KOPT-K1 (cell line): ENCODE measurements around the gene PDZD7.
A peak's percentile ranks its signal among the peaks of the same experiment; 100 is the strongest.

Source experiments
- H3K27ac ChIP-seq: fragments of 200-600 bp; sonication (generic); 2 replicates; pipeline ENCODE4 v1.5.1; 2016; ENCODE audit warnings: antibody characterized with exemption, mild to moderate bottlenecking, low read depth, low read length; ENCODE audit not compliant: poor library complexity, severe bottlenecking
- H3K36me3 ChIP-seq: fragments of 200-600 bp; sonication (generic); 2 replicates; pipeline ENCODE4 v1.5.1; 2017; ENCODE audit warnings: antibody characterized with exemption, mild to moderate bottlenecking, low read length, moderate library complexity; ENCODE audit not compliant: insufficient read depth
- H3K9me3 ChIP-seq: fragments of 200-600 bp; sonication (generic); 2 replicates; pipeline ENCODE4 v1.5.1; 2017; ENCODE audit warnings: antibody characterized with exemption, low read length, mild to moderate bottlenecking; ENCODE audit not compliant: insufficient read depth, poor library complexity, severe bottlenecking

PDZD7 gene

GRCh38 chr10:101064415-101065030 lies 33.6 kb upstream of the PDZD7 start:
- Histone ChIP-seq H3K9me3 (no peaks in the 10 kb centered on the region), H3K27ac (no peak overlapping the region)

GRCh38 chr10:101063548-101064414 lies 32.9 kb upstream of the PDZD7 start:
- Histone ChIP-seq H3K36me3 (no peaks in the 10 kb centered on the region; the same call in 1 of the 2 replicates), H3K27ac (no peak overlapping the region), H3K9me3 (no peaks in the 10 kb centered on the region)

More at GRCh38 chr10:101064415-101065030, 33.6 kb upstream of the PDZD7 start:
- no peaks in the 10 kb centered on the region for H3K36me3 ChIP-seq

DNA sequence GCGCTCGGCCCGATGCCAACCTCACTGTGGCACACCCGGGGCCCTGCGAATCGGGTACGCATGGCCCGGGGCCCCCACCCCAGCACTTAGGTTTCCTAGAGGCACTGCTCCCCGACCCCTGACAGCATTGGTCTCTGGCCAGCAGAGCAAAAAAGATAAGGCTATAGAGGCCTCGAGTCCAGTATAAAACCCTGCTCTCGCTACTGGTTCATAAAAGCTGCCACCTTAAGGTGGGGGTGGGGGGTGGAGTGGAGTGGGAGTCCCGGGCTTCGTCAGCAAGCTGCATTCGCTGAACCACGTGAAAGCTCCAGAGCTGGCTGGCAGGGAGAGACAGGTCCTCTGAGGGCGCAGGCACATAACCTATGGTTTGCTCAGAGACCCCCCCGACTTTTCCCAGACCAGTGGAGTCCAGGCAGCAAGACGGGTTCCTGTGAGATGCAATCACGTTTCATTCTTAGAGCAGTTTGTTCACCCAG lies 32.2 kb upstream of the PDZD7 start:
- H3K9me3 ChIP-seq, result no peaks in the 10 kb centered on the region
- no peak overlapping the region for H3K27ac ChIP-seq
- H3K36me3 ChIP-seq, result no peaks in the 10 kb centered on the region; the same call in 1 of the 2 replicates

DNA sequence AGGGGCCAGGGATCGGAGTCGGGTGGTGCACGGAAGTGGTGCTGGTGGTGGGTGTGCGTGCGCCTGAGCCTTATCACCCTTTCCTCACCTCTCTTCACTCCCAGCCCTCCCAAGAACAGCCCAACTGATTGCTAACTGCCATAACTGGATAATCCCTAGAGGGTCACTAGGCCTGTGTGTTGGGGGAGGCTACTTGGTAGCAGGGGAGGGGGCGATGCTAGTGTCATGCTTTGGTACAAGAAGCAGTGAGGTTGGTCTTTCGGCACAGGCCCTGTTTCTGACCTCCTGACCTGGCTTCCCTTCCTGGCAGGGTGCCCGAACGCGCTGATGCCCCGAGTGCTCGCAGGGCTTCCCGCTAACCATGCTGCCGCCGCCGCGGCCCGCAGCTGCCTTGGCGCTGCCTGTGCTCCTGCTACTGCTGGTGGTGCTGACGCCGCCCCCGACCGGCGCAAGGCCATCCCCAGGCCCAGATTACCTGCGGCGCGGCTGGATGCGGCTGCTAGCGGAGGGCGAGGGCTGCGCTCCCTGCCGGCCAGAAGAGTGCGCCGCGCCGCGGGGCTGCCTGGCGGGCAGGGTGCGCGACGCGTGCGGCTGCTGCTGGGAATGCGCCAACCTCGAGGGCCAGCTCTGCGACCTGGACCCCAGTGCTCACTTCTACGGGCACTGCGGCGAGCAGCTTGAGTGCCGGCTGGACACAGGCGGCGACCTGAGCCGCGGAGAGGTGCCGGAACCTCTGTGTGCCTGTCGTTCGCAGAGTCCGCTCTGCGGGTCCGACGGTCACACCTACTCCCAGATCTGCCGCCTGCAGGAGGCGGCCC lies 31.5 kb upstream of the PDZD7 start:
- Histone ChIP-seq H3K9me3 (no peaks in the 10 kb centered on the region), H3K27ac (no peak overlapping the region), H3K36me3 (peaks cover 6% of the 10 kb centered on the region)

DNA sequence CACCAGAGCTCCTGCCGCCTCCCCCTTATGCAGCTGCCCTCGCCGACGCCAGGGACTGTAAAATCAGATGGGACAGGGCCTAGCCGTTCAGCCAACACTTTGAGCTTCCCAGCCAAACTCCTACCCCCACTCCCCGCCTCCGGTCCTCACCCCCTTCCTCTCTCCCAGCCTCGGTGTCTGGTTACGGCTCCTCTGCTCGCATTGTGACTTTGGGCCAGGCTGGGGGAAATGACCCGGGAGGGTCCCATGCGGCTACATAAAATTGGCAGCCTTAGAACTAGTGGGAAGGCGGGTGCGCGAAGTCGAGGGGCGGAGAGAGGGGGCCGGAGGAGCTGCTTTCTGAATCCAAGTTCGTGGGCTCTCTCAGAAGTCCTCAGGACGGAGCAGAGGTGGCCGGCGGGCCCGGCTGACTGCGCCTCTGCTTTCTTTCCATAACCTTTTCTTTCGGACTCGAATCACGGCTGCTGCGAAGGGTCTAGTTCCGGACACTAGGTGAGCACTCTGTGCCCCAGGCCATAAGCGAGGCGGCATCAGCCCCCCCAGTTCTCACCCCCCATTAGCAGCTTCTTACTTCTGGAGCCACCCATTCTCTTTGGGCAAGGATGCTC lies 30.8 kb upstream of the PDZD7 start, which contains the start of gene KAZALD1:
Gene KAZALD1, plus strand, starts transcription at position 366 of the 608 bp plus-strand sequence. CDS start 604 bp downstream, outside the sequence.
- peak within 1 kb of the TSS; percentile 99 for H3K27ac ChIP-seq
- peaks cover 14% of the 10 kb centered on the region for H3K36me3 ChIP-seq
- H3K9me3 ChIP-seq, result no peaks in the 10 kb centered on the region

- Histone ChIP-seq H3K36me3 (peaks cover 20% of the 10 kb centered on the region), H3K27ac (peak overlapping the region; percentile 99), H3K9me3 (no peaks in the 10 kb centered on the region)
These were observed 30.2 kb upstream of the PDZD7 start for GRCh38 chr10:101060951-101061623.

DNA sequence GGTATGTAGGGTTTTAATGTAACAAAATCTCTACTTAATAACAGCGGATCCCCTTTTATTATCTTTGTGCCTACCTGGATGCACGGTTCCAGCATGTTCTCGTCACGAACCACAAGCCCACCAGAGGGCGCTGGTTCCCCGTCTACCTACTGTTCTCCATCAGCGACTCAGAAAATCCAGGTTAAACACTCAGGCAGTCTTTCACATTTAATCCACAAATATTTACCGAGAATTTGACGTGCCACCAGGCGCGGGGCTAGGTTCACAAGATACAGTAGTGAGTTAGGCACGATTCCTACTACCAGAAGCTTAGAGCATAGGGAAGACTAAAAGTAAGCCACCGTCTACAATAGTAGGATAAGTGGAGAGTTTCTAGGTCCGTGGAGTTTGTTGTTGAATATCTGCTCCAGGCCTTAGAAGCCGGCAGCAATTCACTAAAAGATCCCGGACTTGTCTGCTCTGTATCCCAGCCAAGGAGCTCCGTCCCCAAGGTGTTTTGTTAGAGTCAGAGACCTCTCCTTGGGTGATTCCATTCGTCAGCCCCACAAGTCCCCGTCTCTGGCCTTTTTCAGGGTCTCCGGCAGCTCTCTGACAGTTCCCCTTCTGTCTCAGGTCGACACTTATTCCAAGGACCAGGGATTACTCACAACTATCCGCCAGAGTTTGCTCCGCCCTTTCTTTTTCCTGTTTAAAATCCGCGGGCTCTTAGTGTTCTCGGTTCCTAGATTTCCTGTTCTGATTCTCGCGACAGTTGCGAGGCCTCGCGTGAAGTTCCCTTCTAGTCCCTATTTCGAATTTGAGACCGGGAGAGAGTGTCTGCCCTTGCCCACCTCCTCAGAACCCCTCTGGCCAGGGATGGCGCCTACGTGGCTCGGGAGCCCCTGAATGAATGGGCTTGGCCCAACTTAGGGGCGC lies 29.4 kb upstream of the PDZD7 start:
- H3K27ac ChIP-seq, result peak overlapping the region; percentile 99
- H3K36me3 ChIP-seq, result peaks cover 28% of the 10 kb centered on the region
- H3K9me3 ChIP-seq, result no peaks in the 10 kb centered on the region

- no peaks in the 10 kb centered on the region for H3K9me3 ChIP-seq
- H3K27ac ChIP-seq, result no peak overlapping the region
These were observed 25.6 kb upstream of the PDZD7 start for GRCh38 chr10:101056365-101057151.

GRCh38 chr10:101055411-101055810 lies 24.5 kb upstream of the PDZD7 start:
- H3K36me3 ChIP-seq, result peaks cover 37% of the 10 kb centered on the region
- H3K27ac ChIP-seq, result no peak overlapping the region
- no peaks in the 10 kb centered on the region for H3K9me3 ChIP-seq

More at GRCh38 chr10:101056365-101057151, 25.6 kb upstream of the PDZD7 start:
- peaks cover 37% of the 10 kb centered on the region for H3K36me3 ChIP-seq

- no peak overlapping the region for H3K27ac ChIP-seq
These were observed 23.9 kb upstream of the PDZD7 start for GRCh38 chr10:101054876-101055275.

GRCh38 chr10:101054351-101054750 lies 23.4 kb upstream of the PDZD7 start:
- Histone ChIP-seq H3K9me3 (no peaks in the 10 kb centered on the region), H3K27ac (no peak overlapping the region), H3K36me3 (peaks cover 37% of the 10 kb centered on the region)

More at GRCh38 chr10:101054876-101055275, 23.9 kb upstream of the PDZD7 start:
- peaks cover 37% of the 10 kb centered on the region for H3K36me3 ChIP-seq
- H3K9me3 ChIP-seq, result no peaks in the 10 kb centered on the region

GRCh38 chr10:101053516-101053915 lies 22.6 kb upstream of the PDZD7 start:
- Histone ChIP-seq H3K36me3 (peaks cover 37% of the 10 kb centered on the region), H3K27ac (no peak overlapping the region), H3K9me3 (no peaks in the 10 kb centered on the region)
